Stimulated activated CD8-positive, alpha-beta memory T cell treated with anti-CD3 and anti-CD28 coated beads, Interleukin-15, amount 100 ng/mL, for 24 hours (primary cell): Measurements from ENCODE around the gene SPRR2D.
"Not testable (repeated sequence)": the region's sequence is repeated elsewhere in the genome, so short reads cannot be mapped to it uniquely, and the experiment has no call there.

Experiments
- DNase-seq: peaks from one replicate; pipeline ENCODE4 v3.0.0-alpha.2; 2020; ENCODE audit warnings: low read depth

Gene SPRR2D

GRCh38 chr1:153040950-153041631 lies at the start of gene SPRR2D:
TSS of gene SPRR2D (minus strand) at chr1:153041120. CDS start at chr1:153040346, 774 bp downstream.
- no peak for DNase-seq

GRCh38 chr1:153087652-153088051 lies 46.7 kb upstream of the SPRR2D start:
- no peak for DNase-seq

DNA sequence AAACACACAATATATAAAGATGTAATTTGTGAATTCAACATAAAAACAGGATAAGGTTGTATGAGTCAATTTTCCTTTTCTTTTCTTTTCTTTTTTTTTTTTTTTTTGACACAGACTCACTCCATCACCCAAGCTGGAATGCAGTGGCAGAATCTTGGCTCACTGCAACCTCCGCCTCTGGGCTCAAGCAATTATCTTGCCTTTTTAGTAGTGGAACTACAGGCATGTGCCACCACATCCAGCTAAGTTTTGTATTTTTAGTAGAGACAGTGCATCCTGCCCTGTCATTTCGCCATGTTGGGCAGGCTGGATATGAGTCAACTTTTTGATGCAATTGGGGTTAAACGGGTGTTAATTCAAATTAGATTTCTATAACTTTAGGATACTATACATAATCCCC lies 40.8 kb upstream of the SPRR2D start:
- DNase-seq = no peak

- no peak for DNase-seq
Measured at GRCh38 chr1:153072806-153073726, 32.1 kb upstream of the SPRR2D start.

DNA sequence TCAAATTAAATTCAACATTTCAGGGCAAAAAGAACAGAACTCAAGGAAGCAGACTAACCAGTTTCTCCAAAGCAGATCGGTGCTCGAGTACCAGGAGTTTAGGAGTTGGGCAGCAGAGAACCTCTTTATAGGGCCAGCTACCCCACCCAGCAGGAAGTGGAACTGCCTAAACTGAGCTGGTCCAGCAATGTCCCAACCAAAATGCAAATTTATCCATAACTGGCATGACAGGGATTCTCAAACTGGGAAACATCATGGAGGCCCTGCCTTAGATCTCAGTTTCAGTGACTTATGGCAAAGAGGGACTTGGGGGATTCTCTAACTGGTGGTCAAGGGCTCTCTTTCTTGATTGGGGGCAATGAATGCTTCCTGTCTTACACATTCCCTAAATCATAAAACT lies 30.6 kb upstream of the SPRR2D start, which contains the start of gene SPRR2B:
SPRR2B (minus strand) TSS at position 101 of the 400 bp plus-strand sequence. CDS start 772 bp downstream, outside the sequence.
- no peak for DNase-seq

GRCh38 chr1:153070243-153070642 lies 29.3 kb upstream of the SPRR2D start:
- DNase-seq = no peak

DNA sequence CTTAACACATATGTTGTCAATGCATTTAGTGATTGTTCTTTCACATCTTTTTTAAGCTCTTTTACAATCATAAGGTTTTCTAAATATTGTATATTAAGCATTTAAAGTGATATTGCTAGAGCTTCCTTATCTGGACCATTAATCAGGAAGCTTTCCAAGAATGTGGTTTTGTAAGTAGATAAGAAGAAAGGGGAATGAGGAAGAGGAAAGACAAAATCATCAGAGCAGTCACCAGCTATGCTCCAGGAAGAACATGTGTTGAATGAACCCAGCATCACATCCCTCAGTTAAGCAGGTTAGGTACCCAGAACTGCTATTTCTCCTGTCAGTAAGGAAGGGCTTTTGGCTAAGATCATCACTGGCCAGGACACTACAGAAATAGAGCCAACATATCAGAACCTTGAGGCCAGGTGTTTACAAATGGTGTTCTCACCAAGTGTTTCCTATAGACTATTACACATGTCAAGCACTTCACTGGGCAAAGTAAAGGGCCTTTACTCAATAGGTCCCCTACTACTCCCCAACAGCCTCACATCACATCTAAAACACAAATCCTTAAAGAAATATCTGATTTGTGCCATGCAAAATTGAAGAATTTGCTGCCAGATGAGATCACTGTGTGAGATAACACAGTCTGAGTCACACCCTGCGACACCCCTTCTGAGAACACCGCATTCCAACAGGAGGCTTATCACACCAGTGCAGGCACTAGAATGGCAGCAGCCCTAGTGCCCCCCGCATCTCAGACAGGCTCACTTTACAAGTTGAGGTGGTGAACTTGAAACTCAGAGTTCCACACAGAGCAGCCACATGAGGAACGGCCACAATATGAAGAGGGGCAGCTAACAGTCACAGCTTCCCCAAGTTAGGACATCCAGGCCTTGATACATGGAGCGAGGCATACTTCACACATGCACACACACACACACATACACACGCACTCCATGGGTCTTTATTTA lies 18.2 kb upstream of the SPRR2D start:
- DNase-seq = no peak

GRCh38 chr1:153058154-153058553 lies 17.2 kb upstream of the SPRR2D start:
- no peak for DNase-seq

GRCh38 chr1:153057375-153057774 lies 16.5 kb upstream of the SPRR2D start, which contains the start of gene SPRR2A:
TSS of gene SPRR2A (minus strand) at chr1:153057512. CDS start at chr1:153056735, 777 bp downstream.
- DNase-seq = no peak

DNA sequence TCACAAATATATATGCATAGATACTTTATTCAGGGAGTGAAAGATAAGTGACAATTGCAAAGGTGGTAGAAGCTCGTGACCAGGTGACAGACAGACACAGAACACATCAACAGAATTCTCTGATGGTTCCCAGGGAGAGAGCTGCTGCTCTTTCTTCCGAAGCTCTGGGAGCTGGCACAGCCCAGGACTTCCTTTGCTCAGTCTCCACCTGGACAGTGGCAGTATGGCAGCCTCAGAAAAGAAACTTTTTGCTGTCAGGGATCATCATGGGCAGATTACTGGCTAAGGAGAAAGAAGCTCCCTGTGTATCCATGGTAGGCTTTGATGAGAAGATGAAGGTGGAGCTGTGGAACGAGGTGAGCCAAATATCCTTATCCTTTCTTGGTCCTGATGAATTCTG lies 15.2 kb upstream of the SPRR2D start:
- not testable (repeated sequence) for DNase-seq

DNA sequence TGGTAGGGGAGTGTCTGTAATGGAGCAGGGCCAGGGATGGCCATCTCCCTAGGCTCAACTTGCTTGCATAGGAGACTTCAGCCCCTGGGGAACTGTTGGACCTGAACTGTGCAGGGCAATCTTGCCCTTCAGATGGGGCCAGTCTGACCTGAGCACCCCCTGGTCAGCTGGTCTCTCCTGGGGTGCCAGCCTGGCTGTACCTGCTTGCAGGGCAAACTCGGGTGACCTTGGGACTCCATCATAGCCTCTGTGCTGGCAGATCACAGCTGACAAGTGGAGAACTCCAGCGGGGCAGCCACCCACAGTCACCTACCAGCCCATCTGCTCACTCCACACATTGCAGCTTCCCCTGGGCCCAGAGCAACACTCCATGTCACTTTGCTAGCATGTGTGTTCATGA lies 8.3 kb upstream of the SPRR2D start:
- no peak for DNase-seq

DNA sequence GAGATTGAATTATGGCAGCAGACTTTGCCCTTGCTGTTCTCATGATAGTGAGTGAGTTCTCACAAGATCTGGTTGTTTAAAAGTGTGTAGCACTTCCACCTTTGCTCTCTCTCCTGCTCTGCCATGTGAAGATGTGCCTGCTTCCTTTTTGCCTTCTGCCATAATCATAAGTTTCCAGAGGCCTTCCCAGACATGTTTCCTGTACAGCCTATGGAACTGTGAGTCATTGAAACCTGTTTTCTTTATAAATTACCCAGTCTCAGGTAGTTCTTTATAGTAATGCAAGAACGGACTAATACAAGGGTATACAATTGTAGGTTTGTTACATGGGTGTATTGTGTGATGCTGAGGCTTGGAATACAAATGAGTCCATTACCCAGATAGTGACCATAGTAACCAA lies 5.7 kb downstream of the SPRR2D start:
- DNase-seq = no peak

DNA sequence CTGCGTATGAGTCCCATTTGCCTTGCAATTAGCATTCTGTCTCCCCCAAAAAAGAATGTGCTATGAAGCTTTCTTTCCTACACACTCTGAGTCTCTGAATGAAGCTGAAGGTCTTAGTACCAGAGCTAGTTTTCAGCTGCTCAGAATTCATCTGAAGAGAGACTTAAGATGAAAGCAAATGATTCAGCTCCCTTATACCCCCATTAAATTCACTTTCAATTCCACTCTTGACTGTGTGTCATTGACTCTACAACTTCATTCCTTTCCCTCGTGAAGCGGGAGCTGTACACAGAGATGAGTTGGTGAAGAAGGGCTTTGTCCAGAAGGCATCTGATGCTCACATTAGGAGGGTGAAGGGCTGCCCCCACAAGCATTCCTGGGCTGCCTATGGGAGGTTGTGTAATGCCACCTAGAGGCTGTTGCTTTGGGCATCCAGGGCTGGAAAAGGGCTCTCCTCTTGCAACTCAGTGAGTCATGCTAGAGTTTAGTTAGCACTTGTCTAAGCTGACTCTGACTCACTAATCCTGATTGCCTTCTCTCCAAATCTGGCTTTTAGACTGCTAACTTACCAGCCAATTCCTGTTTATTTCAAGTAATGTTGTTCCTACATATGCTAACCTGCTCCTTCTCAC lies 8.1 kb downstream of the SPRR2D start:
- no peak for DNase-seq

- DNase-seq = no peak
Measured at GRCh38 chr1:153032073-153032472, 8.8 kb downstream of the SPRR2D start.

- no peak for DNase-seq
Measured at GRCh38 chr1:153030895-153031294, 10.0 kb downstream of the SPRR2D start, which contains the start of gene SPRR1B. TSS of gene SPRR1B (plus strand) at chr1:153031203. CDS start at chr1:153032346, 1,143 bp downstream.

DNA sequence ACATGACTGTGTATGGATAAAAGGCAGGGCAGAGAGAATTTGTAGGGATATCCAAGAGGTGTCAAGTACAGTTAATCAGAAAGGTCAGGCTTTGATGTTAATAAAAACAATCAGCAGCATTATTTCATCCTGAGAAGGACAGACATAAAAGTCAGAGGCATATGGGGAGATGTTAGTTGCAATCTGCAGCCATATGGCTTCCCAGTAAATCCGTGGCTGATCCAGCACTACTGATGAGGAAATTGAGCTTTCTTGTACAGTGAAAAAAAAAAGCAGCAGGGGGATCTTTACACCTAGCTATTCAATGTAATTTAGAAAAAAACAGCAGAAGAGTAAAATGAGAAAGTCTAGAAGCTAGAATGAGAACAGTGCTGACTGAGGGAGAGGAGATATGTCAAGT lies 12.2 kb downstream of the SPRR2D start:
- no peak for DNase-seq

- DNase-seq = no peak
Measured at GRCh38 chr1:153025797-153026196, 15.1 kb downstream of the SPRR2D start.

DNA sequence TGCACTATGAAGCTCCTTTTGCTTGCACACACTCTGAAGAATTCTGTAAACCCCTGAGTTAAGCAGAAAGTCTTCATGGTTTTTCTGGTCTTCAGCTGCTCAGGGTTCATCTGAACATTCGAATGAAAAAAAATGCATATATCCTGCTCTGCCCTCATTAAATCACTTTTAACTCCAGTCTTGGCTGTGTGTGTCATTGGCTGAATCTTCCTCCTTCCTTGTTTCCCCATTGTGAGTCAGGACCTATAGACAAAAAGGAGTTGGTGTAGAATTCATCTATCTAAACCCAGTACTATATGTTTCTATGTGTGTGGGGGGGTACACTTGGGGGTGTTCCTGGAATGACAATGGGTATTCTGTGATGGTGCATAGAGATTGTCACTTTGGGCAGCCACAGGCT lies 16.5 kb downstream of the SPRR2D start:
- no peak for DNase-seq

DNA sequence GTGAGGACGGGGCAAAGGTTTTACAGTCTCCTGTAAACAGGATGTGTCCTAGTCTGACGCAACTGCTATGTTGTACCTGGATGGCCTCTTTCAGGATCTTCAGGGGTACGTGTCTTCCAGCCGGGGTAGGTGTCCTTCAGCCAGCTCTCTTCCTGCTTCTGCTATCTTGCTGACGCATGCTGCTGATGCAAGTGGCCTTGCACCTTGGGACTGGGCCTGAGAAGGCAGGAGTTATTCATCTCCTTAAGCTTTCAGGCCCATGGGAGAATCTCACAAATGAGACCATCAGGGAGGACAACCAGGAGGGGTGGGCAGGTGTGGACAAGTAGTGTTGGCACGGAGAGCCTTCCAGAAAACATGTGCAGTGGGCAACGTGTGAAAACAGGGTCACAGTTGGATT lies 17.8 kb downstream of the SPRR2D start:
- DNase-seq = no peak

DNA sequence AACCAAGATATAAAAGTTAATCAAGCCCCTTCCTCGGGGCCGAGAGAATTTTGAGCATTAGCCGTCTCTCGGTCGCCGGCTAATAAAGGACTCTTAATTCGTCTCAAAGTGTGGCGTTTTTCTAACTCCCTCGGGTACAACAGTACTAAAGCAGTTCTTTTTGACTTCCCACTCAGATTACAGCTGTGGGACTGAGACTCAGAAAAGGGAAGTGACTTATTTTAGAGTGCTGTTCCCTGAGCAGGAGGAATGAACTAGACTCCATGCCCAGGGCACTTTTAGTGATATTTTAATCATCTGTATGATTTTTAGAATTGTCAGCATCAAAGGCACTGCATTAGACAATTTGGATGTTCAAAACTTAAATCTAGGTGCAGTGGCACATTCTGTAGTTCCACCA lies 18.6 kb downstream of the SPRR2D start:
- not testable (repeated sequence) for DNase-seq

DNA sequence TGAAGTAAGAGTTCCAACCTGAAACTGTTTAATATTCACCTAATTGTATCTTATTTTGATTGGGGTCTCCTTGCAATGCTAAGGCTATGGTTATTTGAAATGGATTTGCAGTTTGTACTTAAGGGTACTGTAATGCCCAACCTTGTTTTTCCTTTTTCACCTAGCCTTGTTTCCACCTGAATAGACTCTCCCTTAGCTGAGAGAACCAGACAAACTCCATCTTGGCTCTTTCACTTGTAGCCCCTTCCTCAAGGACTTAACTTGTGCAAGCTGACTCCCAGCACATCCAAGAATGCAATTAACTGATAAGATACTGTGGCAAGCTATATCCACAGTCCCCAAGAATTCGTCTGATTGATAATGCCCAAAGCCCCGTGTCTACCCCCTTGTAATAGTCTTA lies 19.1 kb downstream of the SPRR2D start:
- DNase-seq = not testable (repeated sequence)
